Gastrocnemius medialis (tissue), 4 donors: ENCODE measurements around the gene KRTAP1-1.

Experiments
- POLR2A ChIP-seq, 2 donors: fragments of 450-650 bp; IDR thresholded peaks; one replicate each; pipeline ENCODE4 v1.6.1; 2017; ENCODE audit warnings: antibody characterized with exemption in 2 of 2, mild to moderate bottlenecking in 2 of 2, moderate library complexity in 2 of 2
- TF ChIP-seq, protein P1 (sequence below), 5 experiments: fragments of 450-650 bp in 3 of 5; fragments of 200-600 bp in 2 of 5; sonication (generic) in 2 of 5; IDR thresholded peaks in 4 of 5; conservative IDR thresholded peaks in 1 of 5; 1 replicate in 4 of 5; 2 replicates in 1 of 5; pipeline ENCODE4 v1.5.1; 2016 to 2019; ENCODE audit warnings: antibody characterized with exemption in 5 of 5, mild to moderate bottlenecking in 3 of 5, moderate library complexity in 3 of 5

DNA sequence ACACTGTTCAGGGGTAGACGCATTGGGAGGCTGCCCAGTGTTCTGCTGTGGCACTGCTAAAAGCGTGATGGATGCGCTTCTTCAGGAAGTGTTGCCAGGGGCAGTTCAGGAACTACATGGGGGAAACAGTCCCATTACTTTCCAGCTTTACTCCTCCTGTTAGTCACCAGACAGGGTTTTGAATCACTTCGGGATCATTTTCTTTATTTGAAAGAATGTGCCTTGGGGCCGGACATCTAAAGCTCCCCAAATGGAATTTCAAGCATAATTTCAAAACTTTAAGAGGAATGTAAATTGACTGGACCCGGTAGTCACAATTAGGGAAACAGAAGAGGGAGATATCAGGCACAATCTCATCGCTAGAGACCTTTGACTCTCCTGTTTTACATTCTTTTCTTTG lies 7.2 kb upstream of the KRTAP1-1 start:
- TF ChIP-seq, protein P1, sequence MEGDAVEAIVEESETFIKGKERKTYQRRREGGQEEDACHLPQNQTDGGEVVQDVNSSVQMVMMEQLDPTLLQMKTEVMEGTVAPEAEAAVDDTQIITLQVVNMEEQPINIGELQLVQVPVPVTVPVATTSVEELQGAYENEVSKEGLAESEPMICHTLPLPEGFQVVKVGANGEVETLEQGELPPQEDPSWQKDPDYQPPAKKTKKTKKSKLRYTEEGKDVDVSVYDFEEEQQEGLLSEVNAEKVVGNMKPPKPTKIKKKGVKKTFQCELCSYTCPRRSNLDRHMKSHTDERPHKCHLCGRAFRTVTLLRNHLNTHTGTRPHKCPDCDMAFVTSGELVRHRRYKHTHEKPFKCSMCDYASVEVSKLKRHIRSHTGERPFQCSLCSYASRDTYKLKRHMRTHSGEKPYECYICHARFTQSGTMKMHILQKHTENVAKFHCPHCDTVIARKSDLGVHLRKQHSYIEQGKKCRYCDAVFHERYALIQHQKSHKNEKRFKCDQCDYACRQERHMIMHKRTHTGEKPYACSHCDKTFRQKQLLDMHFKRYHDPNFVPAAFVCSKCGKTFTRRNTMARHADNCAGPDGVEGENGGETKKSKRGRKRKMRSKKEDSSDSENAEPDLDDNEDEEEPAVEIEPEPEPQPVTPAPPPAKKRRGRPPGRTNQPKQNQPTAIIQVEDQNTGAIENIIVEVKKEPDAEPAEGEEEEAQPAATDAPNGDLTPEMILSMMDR (IDR thresholded peaks at IDR 0.05 in 4 of 5, conservative IDR thresholded peaks at IDR 0.05 in 1 of 5) = no peak
- no peak for TF ChIP-seq POLR2A (IDR thresholded peaks at IDR 0.05)
